Suprapubic skin (tissue), 4 donors: ENCODE measurements around the gene ZNF664. TPM values are rescaled to one million over a fixed set of nuclear protein-coding genes. Genes with fewer than 3 reads are reported as not detected.

Experiments used
- DNase-seq, 2 donors: peaks; one replicate each; pipeline ENCODE4 v3.0.0-alpha.2; 2019; ENCODE audit warnings: low spot score in 2 of 2
- H3K27ac ChIP-seq: fragments of 200-600 bp; sonication (generic); one replicate; pipeline ENCODE4 v1.5.1; 2019
- H3K27me3 ChIP-seq: fragments of 200-600 bp; sonication (generic); one replicate; pipeline ENCODE4 v1.5.1; 2019
- H3K36me3 ChIP-seq: fragments of 200-600 bp; sonication (generic); one replicate; pipeline ENCODE4 v1.5.1; 2019
- H3K4me1 ChIP-seq: fragments of 200-600 bp; sonication (generic); one replicate; pipeline ENCODE4 v1.5.1; 2019
- H3K4me3 ChIP-seq: fragments of 200-600 bp; sonication (generic); one replicate; pipeline ENCODE4 v1.5.1; 2019; ENCODE audit warnings: mild to moderate bottlenecking
- H3K9me3 ChIP-seq: fragments of 200-600 bp; sonication (generic); one replicate; pipeline ENCODE4 v1.5.1; 2019
- CTCF ChIP-seq, 2 donors: fragments of 200-600 bp in 1 of 2; fragments of 450-650 bp in 1 of 2; sonication (generic) in 1 of 2; IDR thresholded peaks; one replicate each; pipeline ENCODE4 v1.5.1; 2016 to 2019; ENCODE audit warnings: antibody characterized with exemption in 2 of 2, mild to moderate bottlenecking in 1 of 2, moderate library complexity in 1 of 2
- EP300 ChIP-seq: sonication (generic); formaldehyde crosslinking; IDR thresholded peaks from one replicate; pipeline ENCODE4 v1.6.1; 2017; ENCODE audit warnings: antibody characterized with exemption
- POLR2A ChIP-seq, 2 donors: fragments of 450-650 bp; IDR thresholded peaks; one replicate each; pipeline ENCODE4 v1.6.1; 2017; ENCODE audit warnings: antibody characterized with exemption in 2 of 2, mild to moderate bottlenecking in 2 of 2, moderate library complexity in 2 of 2
- POLR2AphosphoS5 ChIP-seq, 3 donors: sonication (generic); formaldehyde crosslinking; IDR thresholded peaks; one replicate each; pipeline ENCODE4 v1.6.1; 2017; ENCODE audit warnings: antibody characterized with exemption in 3 of 3
- WGBS: methylation state at CpG from one replicate; pipeline ENCODE4 v1.1.5; 2018; 5-methylcytosine and 5-hydroxymethylcytosine counted together
- total RNA-seq, 4 donors: library from RNA; depleted of rRNA; stranded (reverse); fragments of >200 nt; gene quantifications; one replicate each; pipeline ENCODE4 v1.1.0, GENCODE V29; 2016

Gene ZNF664
- total RNA-seq, 4 donors from 2014 or later: 29.6 to 39.6 (median 32.8) TPM

GRCh38 chr12:124020514-124020949, 47.5 kb downstream of the ZNF664 start:
- DNase-seq: no peak

GRCh38 chr12:124021007-124021406, 48.0 kb downstream of the ZNF664 start:
- no peaks in the 10 kb centered on the region for H3K27me3 ChIP-seq
- DNase-seq: no peak
- WGBS: 79% methylated on average over 3 of the region's 3 CpGs
- H3K27ac ChIP-seq: no peak overlapping the region
- H3K4me1 ChIP-seq: peaks cover 14% of the 10 kb centered on the region
- H3K4me3 ChIP-seq: no peak overlapping the region
- H3K9me3 ChIP-seq: no peaks in the 10 kb centered on the region
- no peaks in the 10 kb centered on the region for H3K36me3 ChIP-seq
- no peak for TF ChIP-seq EP300
- TF ChIP-seq POLR2A (IDR thresholded peaks at IDR 0.05): no peak
- no peak for TF ChIP-seq CTCF (IDR thresholded peaks at IDR 0.05)
- TF ChIP-seq POLR2AphosphoS5 (IDR thresholded peaks at IDR 0.05): no peak

More at GRCh38 chr12:124020514-124020949, 47.5 kb downstream of the ZNF664 start:
- no peaks in the 10 kb centered on the region for H3K9me3 ChIP-seq
- H3K36me3 ChIP-seq: no peaks in the 10 kb centered on the region
- peaks cover 14% of the 10 kb centered on the region for H3K4me1 ChIP-seq
- H3K27me3 ChIP-seq: no peaks in the 10 kb centered on the region
- WGBS: 49% methylated on average over 2 of the region's 2 CpGs
- no peak overlapping the region for H3K4me3 ChIP-seq
- no peak for TF ChIP-seq CTCF (IDR thresholded peaks at IDR 0.05)
- peak in 1 of 3 donors; percentile 59 for TF ChIP-seq POLR2AphosphoS5 (IDR thresholded peaks at IDR 0.05)
- TF ChIP-seq EP300: no peak
- peak overlapping the region; percentile 35 for H3K27ac ChIP-seq

- WGBS: 82% methylated on average over 3 of the region's 3 CpGs
- no peaks in the 10 kb centered on the region for H3K27me3 ChIP-seq
Measured at GRCh38 chr12:124022161-124022560, 49.1 kb downstream of the ZNF664 start.

GRCh38 chr12:124024263-124024678, 51.3 kb downstream of the ZNF664 start:
- Histone ChIP-seq H3K4me3 (no peak overlapping the region), H3K27ac (no peak overlapping the region), H3K9me3 (no peaks in the 10 kb centered on the region), H3K4me1 (peaks cover 16% of the 10 kb centered on the region), H3K27me3 (no peaks in the 10 kb centered on the region), H3K36me3 (no peaks in the 10 kb centered on the region)
- TF ChIP-seq POLR2AphosphoS5 (IDR thresholded peaks at IDR 0.05) (no peak), EP300 (no peak), POLR2A (IDR thresholded peaks at IDR 0.05) (no peak), CTCF (IDR thresholded peaks at IDR 0.05) (no peak)
- 68% methylated on average over 8 of the region's 8 CpGs for WGBS
- no peak for DNase-seq

More at GRCh38 chr12:124022161-124022560, 49.1 kb downstream of the ZNF664 start:
- DNase-seq: no peak
- Histone ChIP-seq H3K4me1 (peaks cover 14% of the 10 kb centered on the region), H3K4me3 (no peak overlapping the region), H3K27ac (no peak overlapping the region), H3K9me3 (no peaks in the 10 kb centered on the region), H3K36me3 (no peaks in the 10 kb centered on the region)
- TF ChIP-seq CTCF (IDR thresholded peaks at IDR 0.05) (no peak), POLR2A (IDR thresholded peaks at IDR 0.05) (no peak), EP300 (no peak), POLR2AphosphoS5 (IDR thresholded peaks at IDR 0.05) (no peak)

- 49% methylated on average over 7 of the region's 7 CpGs for WGBS
- DNase-seq: no peak
- no peaks in the 10 kb centered on the region for H3K27me3 ChIP-seq
- H3K4me3 ChIP-seq: no peak overlapping the region
- peaks cover 16% of the 10 kb centered on the region for H3K4me1 ChIP-seq
- no peaks in the 10 kb centered on the region for H3K9me3 ChIP-seq
- TF ChIP-seq EP300: no peak
- TF ChIP-seq POLR2AphosphoS5 (IDR thresholded peaks at IDR 0.05): no peak
- no peak for TF ChIP-seq CTCF (IDR thresholded peaks at IDR 0.05)
- TF ChIP-seq POLR2A (IDR thresholded peaks at IDR 0.05): no peak
- no peaks in the 10 kb centered on the region for H3K36me3 ChIP-seq
- H3K27ac ChIP-seq: no peak overlapping the region
Measured at GRCh38 chr12:124024776-124025175, 51.8 kb downstream of the ZNF664 start.
